NCI-H82 treated with DMSO at 0.1 percent for 48 hours (cell line): ENCODE data around the gene LRRC55.
"Not testable (repeated sequence)": the region's sequence is repeated elsewhere in the genome, so short reads cannot be mapped to it uniquely, and the experiment has no call there.

Source experiments
- DNase-seq: peaks from one replicate; lab custom pipeline; 2025; ENCODE audit not compliant: unreplicated experiment; lab: John Stamatoyannopoulos, UW

The LRRC55 gene

GRCh38 chr11:57160665-57161064, 21.1 kb upstream of the LRRC55 start:
- DNase-seq: no peak

GRCh38 chr11:57161351-57161750, 20.4 kb upstream of the LRRC55 start:
- no peak for DNase-seq

- DNase-seq: no peak
Observed at GRCh38 chr11:57162179-57162898, 19.4 kb upstream of the LRRC55 start.

- no peak for DNase-seq
Observed at GRCh38 chr11:57163160-57163868, 18.4 kb upstream of the LRRC55 start.

- no peak for DNase-seq
Observed at GRCh38 chr11:57164317-57164716, 17.4 kb upstream of the LRRC55 start.

GRCh38 chr11:57167125-57167846, 14.5 kb upstream of the LRRC55 start:
- no peak for DNase-seq

- not testable (repeated sequence) for DNase-seq
Observed at GRCh38 chr11:57169732-57170313, 11.9 kb upstream of the LRRC55 start.

- no peak for DNase-seq
Observed at GRCh38 chr11:57172031-57172430, 9.7 kb upstream of the LRRC55 start.

- no peak for DNase-seq
Observed at GRCh38 chr11:57174656-57175055, 7.1 kb upstream of the LRRC55 start.

GRCh38 chr11:57175478-57175877, 6.3 kb upstream of the LRRC55 start:
- no peak for DNase-seq

- no peak for DNase-seq
Observed at GRCh38 chr11:57178334-57178733, 3.4 kb upstream of the LRRC55 start.

- no peak for DNase-seq
Observed at GRCh38 chr11:57179681-57180080, 2.1 kb upstream of the LRRC55 start.

GRCh38 chr11:57180081-57180561, 1.6 kb upstream of the LRRC55 start:
- DNase-seq: peak; percentile 6

GRCh38 chr11:57180964-57181363, 789 bp upstream of the LRRC55 start:
- DNase-seq: no peak

- no peak for DNase-seq
Observed at GRCh38 chr11:57182896-57183295, 1.1 kb downstream of the LRRC55 start.

- no peak for DNase-seq
Observed at GRCh38 chr11:57190548-57190947, 8.8 kb downstream of the LRRC55 start.

- DNase-seq: no peak
Observed at GRCh38 chr11:57191311-57192219, 9.8 kb downstream of the LRRC55 start.

GRCh38 chr11:57192316-57192715, 10.6 kb downstream of the LRRC55 start:
- DNase-seq: no peak

GRCh38 chr11:57196596-57196995, 14.8 kb downstream of the LRRC55 start:
- no peak for DNase-seq

- DNase-seq: peak; percentile 54
Observed at GRCh38 chr11:57197762-57198161, 16.0 kb downstream of the LRRC55 start.
